ENCODE measurements around the gene CRYGD. TPM values are rescaled to one million over a fixed set of nuclear protein-coding genes. Genes with fewer than 3 reads are reported as not detected.
"Not testable (repeated sequence)": the region's sequence is repeated elsewhere in the genome, so short reads cannot be mapped to it uniquely, and the experiment has no call there.

Gene CRYGD
- total RNA-seq (not detected in 2 replicates), polyA plus RNA-seq (not detected in 2 replicates), polyA minus RNA-seq (not detected in 2 replicates), Bru-seq, nascent RNA (not detected), BruChase-seq, experiment 1, labeled RNA remaining after a 6-hour chase (not detected), BruChase-seq, experiment 2, labeled RNA remaining after a 2-hour chase (not detected)
- polyA plus RNA-seq (2011; cell fraction: cytosol; rRNA removed), result not detected in 2 replicates
- not detected in 2 replicates for polyA plus RNA-seq (2011; cell fraction: nucleus; rRNA removed)
- polyA plus RNA-seq (2012), result not detected in 2 replicates
- polyA minus RNA-seq (2011; cell fraction: cytosol; rRNA and poly(A)+ RNA removed), result not detected
- polyA minus RNA-seq (2011; cell fraction: nucleus; rRNA and poly(A)+ RNA removed), result not detected in 2 replicates
- long read RNA-seq, result 0 reads

GRCh38 chr2:208124013-208124715, at the start of gene CRYGD:
CRYGD (minus strand) TSS chr2:208124524; CDS start chr2:208124473, 51 bp downstream.
- H3K9ac ChIP-seq (replicated peaks; ENCODE audit: extremely low read depth, insufficient read depth, low read length); BruUV-seq (replicated peaks); H4K20me1 ChIP-seq (replicated peaks; ENCODE audit: control insufficient read depth, extremely low read depth, insufficient read depth, low read length); FAIRE-seq; POLR2A ChIA-PET; H3K36me3 ChIP-seq (ENCODE audit: control insufficient read depth in 2 of 2, extremely low read depth in 1 of 2, insufficient read depth in 2 of 2, low read length in 2 of 2); H3K9me3 ChIP-seq (replicated peaks; ENCODE audit: control insufficient read depth, insufficient read depth, low read length); intact Hi-C loops (cut with micrococcal nuclease); H3K4me1 ChIP-seq (ENCODE audit: control insufficient read depth, extremely low read depth, insufficient read depth, low read length); H3K79me2 ChIP-seq (ENCODE audit: control insufficient read depth, insufficient read depth, low read length); H3K27ac ChIP-seq (ENCODE audit: insufficient read depth, low read depth, low read length); dilution Hi-C loops (cut with MboI; ENCODE audit: extremely low pct_ligation_motif_present, low sequenced_read_pairs); H2AFZ ChIP-seq (ENCODE audit: low read depth, low read length); H3K4me3 ChIP-seq (replicated peaks in 1 of 3; ENCODE audit: insufficient read depth in 1 of 3, low read depth in 1 of 3, low read length in 3 of 3); DNase-seq (ENCODE audit: low read depth, low spot score); H3K9me1 ChIP-seq (replicated peaks; ENCODE audit: control insufficient read depth, extremely low read depth, insufficient read depth, low read length): not testable (repeated sequence)
- TF ChIP-seq EZH2 (IDR thresholded peaks at IDR 0.05; ENCODE audit: borderline replicate concordance, low read depth, low read length, severe bottlenecking), result peak; percentile 83
- peak within 1 kb of the TSS; percentile 11 for H3K4me2 ChIP-seq (ENCODE audit: insufficient read depth, low read length)
- H3K27me3 ChIP-seq (ENCODE audit: control insufficient read depth in 2 of 2, insufficient read depth in 2 of 2, low read length in 2 of 2), result peaks cover 9 to 23% of the 10 kb centered on the region in 2 experiments
- CTCF ChIA-PET, result interaction anchor here (1.2 kb wide), 1 partner anchor 378 kb away, joined by 3 read pairs; no protein-coding TSS in a partner anchor

GRCh38 chr2:208172125-208172524, 47.8 kb upstream of the CRYGD start:
- Histone ChIP-seq H3K4me2 (ENCODE audit: insufficient read depth, low read length) (no peak overlapping the region), H3K9me1 (replicated peaks; ENCODE audit: control insufficient read depth, extremely low read depth, insufficient read depth, low read length) (no peaks in the 10 kb centered on the region), H3K79me2 (ENCODE audit: control insufficient read depth, insufficient read depth, low read length) (no peaks in the 10 kb centered on the region), H3K4me1 (ENCODE audit: control insufficient read depth, extremely low read depth, insufficient read depth, low read length) (no peaks in the 10 kb centered on the region), H3K27ac (ENCODE audit: insufficient read depth, low read depth, low read length) (no peak overlapping the region), H3K9me3 (replicated peaks; ENCODE audit: control insufficient read depth, insufficient read depth, low read length) (no peaks in the 10 kb centered on the region), H3K27me3 (ENCODE audit: control insufficient read depth in 2 of 2, insufficient read depth in 2 of 2, low read length in 2 of 2) (no peaks in the 10 kb centered on the region), H3K9ac (replicated peaks; ENCODE audit: extremely low read depth, insufficient read depth, low read length) (no peak overlapping the region), H3K36me3 (ENCODE audit: control insufficient read depth in 2 of 2, extremely low read depth in 1 of 2, insufficient read depth in 2 of 2, low read length in 2 of 2) (no peaks in the 10 kb centered on the region), H4K20me1 (replicated peaks; ENCODE audit: control insufficient read depth, extremely low read depth, insufficient read depth, low read length) (no peaks in the 10 kb centered on the region), H2AFZ (ENCODE audit: low read depth, low read length) (no peak overlapping the region), H3K4me3 (replicated peaks in 1 of 3; ENCODE audit: insufficient read depth in 1 of 3, low read depth in 1 of 3, low read length in 3 of 3) (no peak overlapping the region)
- intact Hi-C loops (cut with micrococcal nuclease), result loop anchor here (10.0 kb wide), 2 partner anchors 173 to 203 kb away; no protein-coding TSS in a partner anchor
- FAIRE-seq (no peak), DNase-seq (ENCODE audit: low read depth, low spot score) (no peak)
- dilution Hi-C loops (cut with MboI; ENCODE audit: extremely low pct_ligation_motif_present, low sequenced_read_pairs), result no loop called here
- BruUV-seq (replicated peaks), result no TSS peak
- TF ChIP-seq GATA2 (IDR thresholded peaks at IDR 0.05; ENCODE audit: insufficient read depth, insufficient read length, low read depth, low read length) (no peak), JUN (IDR thresholded peaks at IDR 0.05; ENCODE audit: borderline replicate concordance, insufficient read depth, insufficient read length, low read depth) (no peak), CTCF (IDR thresholded peaks at IDR 0.05; ENCODE audit: extremely low read depth in 1 of 2, insufficient read depth in 1 of 2, low read depth in 1 of 2, low read length in 2 of 2) (no peak), MAX (IDR thresholded peaks at IDR 0.05; ENCODE audit: insufficient read depth, insufficient read length) (no peak), FOS (IDR thresholded peaks at IDR 0.05; ENCODE audit: borderline replicate concordance, insufficient read depth, low read length) (no peak), POLR2AphosphoS5 (IDR thresholded peaks at IDR 0.05; ENCODE audit: insufficient read depth, low read depth, low read length) (no peak), EZH2 (IDR thresholded peaks at IDR 0.05; ENCODE audit: borderline replicate concordance, low read depth, low read length, severe bottlenecking) (no peak), MYC (IDR thresholded peaks at IDR 0.05; ENCODE audit: low read depth, low read length) (no peak), POLR2A (IDR thresholded peaks at IDR 0.05; ENCODE audit: low read depth, low read length) (no peak)
- ChIA-PET POLR2A (no interaction called here), CTCF (no interaction called here)

Measured in endothelial cell of umbilical vein (primary cell).